GM12891 (cell line): ENCODE data around the gene FSHR.

ENCODE experiments used
- POLR2A ChIP-seq: IDR thresholded peaks from 2 replicates; pipeline ENCODE4 v1.6.1; 2011; ENCODE audit warnings: low read depth, low read length, control low read depth
- POLR2AphosphoS5 ChIP-seq: IDR thresholded peaks from 2 replicates; pipeline ENCODE4 v1.6.1; 2011; ENCODE audit warnings: low read depth, low read length, control low read depth
- TAF1 ChIP-seq: IDR thresholded peaks from 2 replicates; pipeline ENCODE4 v1.6.1; 2011; ENCODE audit warnings: low read depth, low read length, control low read depth

- TF ChIP-seq POLR2A = no peak
- no peak for TF ChIP-seq TAF1
- no peak for TF ChIP-seq POLR2AphosphoS5
These were observed at the start of gene FSHR for GRCh38 chr2:49154140-49154539.
